ENCODE data around the gene F11R. TPM values are rescaled to one million over a fixed set of nuclear protein-coding genes. Genes with fewer than 3 reads are reported as not detected.

The F11R gene
- total RNA-seq = 10 to 100 TPM; 22.6 to 45.3 (median 26.6) TPM

GRCh38 chr1:161020509-161021164 is at the start of gene F11R:
TSS of gene F11R (minus strand) at chr1:161021152. CDS start at chr1:161021073, 79 bp downstream.
- TF ChIP-seq POLR2A (IDR thresholded peaks at IDR 0.05) = peak in 1 of 2 donors; percentile 38
- TF ChIP-seq, protein P1, sequence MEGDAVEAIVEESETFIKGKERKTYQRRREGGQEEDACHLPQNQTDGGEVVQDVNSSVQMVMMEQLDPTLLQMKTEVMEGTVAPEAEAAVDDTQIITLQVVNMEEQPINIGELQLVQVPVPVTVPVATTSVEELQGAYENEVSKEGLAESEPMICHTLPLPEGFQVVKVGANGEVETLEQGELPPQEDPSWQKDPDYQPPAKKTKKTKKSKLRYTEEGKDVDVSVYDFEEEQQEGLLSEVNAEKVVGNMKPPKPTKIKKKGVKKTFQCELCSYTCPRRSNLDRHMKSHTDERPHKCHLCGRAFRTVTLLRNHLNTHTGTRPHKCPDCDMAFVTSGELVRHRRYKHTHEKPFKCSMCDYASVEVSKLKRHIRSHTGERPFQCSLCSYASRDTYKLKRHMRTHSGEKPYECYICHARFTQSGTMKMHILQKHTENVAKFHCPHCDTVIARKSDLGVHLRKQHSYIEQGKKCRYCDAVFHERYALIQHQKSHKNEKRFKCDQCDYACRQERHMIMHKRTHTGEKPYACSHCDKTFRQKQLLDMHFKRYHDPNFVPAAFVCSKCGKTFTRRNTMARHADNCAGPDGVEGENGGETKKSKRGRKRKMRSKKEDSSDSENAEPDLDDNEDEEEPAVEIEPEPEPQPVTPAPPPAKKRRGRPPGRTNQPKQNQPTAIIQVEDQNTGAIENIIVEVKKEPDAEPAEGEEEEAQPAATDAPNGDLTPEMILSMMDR (IDR thresholded peaks at IDR 0.05) = no peak
- peaks cover 0 to 4% of the 10 kb centered on the region in 2 donors for H3K4me1 ChIP-seq
- H3K9me3 ChIP-seq = no peaks in the 10 kb centered on the region
- peak within 1 kb of the TSS; percentile 30 to 48 for H3K4me3 ChIP-seq
- H3K36me3 ChIP-seq = no peaks in the 10 kb centered on the region
- peaks cover 0 to 5% of the 10 kb centered on the region in 2 donors for H3K27me3 ChIP-seq
- peak; percentile 20 to 24 for DNase-seq
- peak within 1 kb of the TSS; percentile 60 to 79 for H3K27ac ChIP-seq
- intact Hi-C loops (cut with DNase I; ENCODE audit: low total_unique reads) = no loop called here

DNA sequence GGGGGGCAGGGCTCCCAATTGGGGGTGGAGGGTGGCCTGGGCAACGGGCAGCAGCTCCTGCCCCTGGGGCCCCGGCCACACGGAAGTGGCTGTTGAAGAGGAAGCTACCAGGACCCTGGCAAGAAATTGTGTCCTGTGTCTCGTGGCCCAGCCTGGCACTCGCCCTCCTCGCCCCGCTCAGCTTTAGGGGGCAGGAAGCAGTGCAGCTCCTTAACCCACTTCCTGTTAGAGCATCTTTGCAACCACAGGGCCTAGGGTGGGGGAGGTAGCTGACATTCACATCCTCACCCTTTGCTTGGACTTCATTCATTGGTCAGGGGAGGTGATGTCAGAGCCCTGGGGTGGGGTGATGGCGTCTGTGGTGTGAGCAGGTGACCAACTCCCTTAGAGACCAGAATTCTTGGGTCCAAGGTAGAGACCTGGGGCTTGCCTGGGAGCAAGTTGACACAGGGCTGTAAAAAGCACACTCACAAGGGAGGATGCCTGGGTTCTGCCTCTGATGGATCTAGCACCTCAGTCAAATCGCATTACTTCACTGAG is 48.8 kb upstream of the F11R start, which contains the start of gene ARHGAP30:
TSS of gene ARHGAP30 (minus strand) at position 161 of the 540 bp plus-strand sequence. CDS start 267 bp downstream, outside the sequence.
- no peak for TF ChIP-seq POLR2A (IDR thresholded peaks at IDR 0.05)
- TF ChIP-seq, protein P1 (IDR thresholded peaks at IDR 0.05) = no peak
- Histone ChIP-seq H3K27me3 (no peaks in the 10 kb centered on the region), H3K36me3 (no peaks in the 10 kb centered on the region), H3K4me1 (no peaks in the 10 kb centered on the region), H3K4me3 (no peak within 1 kb of the TSS), H3K27ac (no peak within 1 kb of the TSS), H3K9me3 (no peaks in the 10 kb centered on the region)
- intact Hi-C loops (cut with DNase I; ENCODE audit: low total_unique reads) = no loop called here
- peak; percentile 25 for DNase-seq

- Histone ChIP-seq H3K27me3 (no peaks in the 10 kb centered on the region), H3K9me3 (no peaks in the 10 kb centered on the region), H3K4me1 (no peaks in the 10 kb centered on the region), H3K36me3 (no peaks in the 10 kb centered on the region), H3K4me3 (no peak overlapping the region), H3K27ac (no peak overlapping the region)
- TF ChIP-seq POLR2A (IDR thresholded peaks at IDR 0.05) = no peak
- TF ChIP-seq, protein P1 (IDR thresholded peaks at IDR 0.05) = no peak
- DNase-seq = no peak
- intact Hi-C loops (cut with DNase I; ENCODE audit: low total_unique reads) = no loop called here
Measured at GRCh38 chr1:161069241-161069640, 48.3 kb upstream of the F11R start.

- DNase-seq = no peak
- Histone ChIP-seq H3K36me3 (no peaks in the 10 kb centered on the region), H3K27me3 (no peaks in the 10 kb centered on the region), H3K4me3 (no peak overlapping the region), H3K4me1 (no peaks in the 10 kb centered on the region), H3K27ac (no peak overlapping the region), H3K9me3 (no peaks in the 10 kb centered on the region)
- intact Hi-C loops (cut with DNase I; ENCODE audit: low total_unique reads) = no loop called here
- TF ChIP-seq POLR2A (IDR thresholded peaks at IDR 0.05) = no peak
- TF ChIP-seq, protein P1 (IDR thresholded peaks at IDR 0.05) = no peak
Measured at GRCh38 chr1:161068306-161069234, 47.6 kb upstream of the F11R start.

Measured in uterus (tissue), 4 donors.